Retina (tissue), 1 donor: ENCODE results near the gene SPDEF.

Experiments
- DNase-seq: peaks from one replicate; pipeline ENCODE4 v3.0.0-alpha.2; 2016

The SPDEF gene

DNA sequence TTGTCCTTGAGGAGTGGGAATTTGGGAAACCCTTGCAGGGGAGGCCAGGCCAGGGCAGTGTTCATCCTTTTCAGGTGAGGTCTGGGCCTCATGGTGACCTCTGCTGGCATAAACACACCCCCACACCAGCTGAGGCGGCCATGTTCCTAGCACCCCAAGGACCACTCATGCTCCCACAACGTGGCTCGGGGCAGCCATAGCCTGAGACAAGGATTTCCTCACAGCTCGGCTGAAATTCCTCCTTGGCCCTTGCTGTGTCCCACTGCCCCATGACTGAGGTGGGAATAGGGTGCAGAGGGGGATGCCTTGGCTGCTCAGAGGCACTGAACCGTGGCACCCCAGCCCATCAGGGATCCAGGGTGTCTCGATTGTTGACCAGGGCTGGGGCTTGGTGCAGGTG is 27.3 kb upstream of the SPDEF start:
- DNase-seq = no peak

DNA sequence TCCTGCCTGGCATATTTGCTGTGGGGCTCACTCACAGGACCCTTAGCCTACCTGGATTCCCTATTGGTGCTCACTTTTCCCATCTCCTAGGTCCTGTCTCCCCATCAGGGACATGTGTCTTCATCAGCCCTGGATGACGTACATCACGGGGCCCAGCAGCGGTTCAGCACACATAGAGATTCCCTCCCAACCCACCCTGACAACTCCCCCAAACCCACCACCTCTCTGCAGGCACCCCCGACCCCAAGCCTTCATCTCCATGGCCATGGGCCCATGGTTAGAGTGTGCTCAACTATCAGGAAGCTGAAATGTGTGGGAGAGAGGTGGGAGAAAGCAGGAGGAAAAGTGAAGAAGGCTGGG is 25.4 kb upstream of the SPDEF start:
- no peak for DNase-seq

DNA sequence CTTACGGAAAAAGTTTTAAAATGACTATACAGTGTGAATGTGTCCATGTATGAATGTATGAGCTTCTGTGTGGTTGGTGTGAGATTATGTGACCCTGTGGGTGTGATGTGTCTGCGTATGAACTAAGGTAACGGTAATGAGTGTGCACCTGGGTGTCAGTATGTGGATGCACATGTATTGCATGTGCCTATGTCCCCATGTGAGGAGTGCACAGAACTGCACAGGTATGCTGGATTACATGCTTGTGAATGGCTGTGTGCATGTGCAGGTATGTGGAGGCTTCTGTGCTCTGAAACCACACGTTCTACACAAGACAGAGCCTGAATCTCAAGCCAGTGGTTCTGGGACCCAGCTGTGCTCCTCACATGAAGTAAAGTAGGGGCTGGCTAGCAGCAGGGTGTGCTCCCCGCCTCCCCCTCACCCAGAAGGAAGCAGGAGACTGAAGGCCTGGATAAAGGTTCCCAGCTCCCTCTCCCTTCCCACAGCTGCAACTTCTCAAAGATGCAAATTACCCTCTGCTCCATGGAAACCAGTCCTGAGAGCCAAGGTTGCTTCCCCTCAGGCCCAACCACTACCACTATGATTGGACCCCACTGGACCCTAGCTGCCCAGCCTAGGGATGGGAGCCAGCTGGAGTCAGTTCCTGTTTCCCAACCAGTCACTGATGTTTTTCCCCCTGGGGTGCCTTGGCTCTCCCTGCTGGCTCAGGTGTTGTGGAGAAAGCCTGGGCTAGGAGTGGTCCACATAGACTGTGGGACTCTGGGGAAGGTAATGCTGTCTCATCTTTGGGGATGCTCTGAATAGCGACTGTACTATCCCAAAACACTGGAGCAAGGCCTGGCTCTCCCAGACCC is 24.8 kb upstream of the SPDEF start:
- DNase-seq = no peak

DNA sequence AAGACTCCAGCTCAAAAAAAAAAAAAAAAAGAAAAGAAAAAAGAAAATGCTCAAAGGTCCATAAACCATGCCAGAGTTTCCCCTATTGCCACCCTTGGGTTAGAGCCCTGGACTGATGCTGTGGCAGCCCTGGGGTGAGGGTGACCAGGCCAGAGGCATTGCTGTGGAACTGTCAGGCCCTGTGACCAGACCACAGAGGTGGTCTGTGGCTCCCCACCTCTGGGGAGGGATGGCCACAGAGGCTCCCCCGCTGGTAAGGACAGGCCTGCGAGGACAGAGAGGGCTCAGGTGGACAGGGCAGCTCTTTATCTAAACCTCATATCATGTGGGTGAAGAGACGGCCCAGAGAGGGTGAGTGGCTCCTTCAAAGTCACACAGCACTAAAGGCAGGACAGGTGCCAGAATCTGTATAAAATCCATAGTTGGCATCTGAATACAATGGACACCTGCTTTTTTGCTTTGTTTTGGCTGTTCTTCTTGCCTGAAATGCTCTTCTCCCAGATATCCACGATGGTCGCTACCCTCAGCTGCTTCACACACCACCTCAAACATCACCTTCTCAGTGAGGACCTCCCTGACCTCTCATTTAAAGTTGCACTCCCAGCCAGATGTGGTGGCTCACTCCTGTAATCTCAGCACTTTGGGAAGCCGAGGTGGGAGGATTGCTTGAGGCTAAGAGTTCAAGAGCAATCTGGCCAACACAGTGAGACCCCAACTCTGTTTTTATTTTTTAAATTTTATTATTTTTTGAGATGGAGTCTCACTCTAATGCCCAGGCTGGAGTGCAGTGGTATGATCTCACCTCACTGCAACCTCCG is 22.5 kb upstream of the SPDEF start:
- DNase-seq = no peak

DNA sequence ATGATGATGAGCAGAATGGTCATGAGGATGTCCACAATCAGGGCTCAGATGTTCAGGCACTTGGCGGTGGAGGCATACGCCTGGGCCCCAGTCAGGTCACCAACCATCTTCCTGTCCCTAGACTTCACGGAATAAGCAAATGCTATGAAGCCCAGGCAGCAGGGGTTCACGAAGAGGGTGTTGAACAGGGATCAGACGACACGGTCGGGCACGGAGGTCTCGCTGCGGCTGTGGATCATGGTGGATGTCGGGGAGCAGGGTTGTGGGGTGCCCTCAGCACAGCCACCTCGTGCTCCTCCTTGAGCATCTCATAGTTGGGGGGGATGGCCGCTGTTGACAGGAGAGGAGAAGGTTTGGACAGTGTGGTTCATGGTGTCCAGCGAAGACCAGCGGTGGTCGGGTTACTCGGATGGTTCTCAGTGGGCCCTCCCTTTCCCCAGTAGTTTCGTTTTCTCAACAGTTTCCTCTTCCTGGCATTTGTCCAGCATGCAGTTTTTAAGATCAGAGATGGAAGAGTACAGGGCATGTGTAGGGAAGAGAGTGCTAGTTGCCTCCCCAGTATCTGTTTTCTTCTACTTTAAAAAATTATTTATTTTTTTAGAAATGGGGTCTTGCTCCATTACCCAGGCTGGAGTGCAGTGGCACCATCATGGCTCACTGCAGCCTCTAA is 20.3 kb upstream of the SPDEF start:
- no peak for DNase-seq

DNA sequence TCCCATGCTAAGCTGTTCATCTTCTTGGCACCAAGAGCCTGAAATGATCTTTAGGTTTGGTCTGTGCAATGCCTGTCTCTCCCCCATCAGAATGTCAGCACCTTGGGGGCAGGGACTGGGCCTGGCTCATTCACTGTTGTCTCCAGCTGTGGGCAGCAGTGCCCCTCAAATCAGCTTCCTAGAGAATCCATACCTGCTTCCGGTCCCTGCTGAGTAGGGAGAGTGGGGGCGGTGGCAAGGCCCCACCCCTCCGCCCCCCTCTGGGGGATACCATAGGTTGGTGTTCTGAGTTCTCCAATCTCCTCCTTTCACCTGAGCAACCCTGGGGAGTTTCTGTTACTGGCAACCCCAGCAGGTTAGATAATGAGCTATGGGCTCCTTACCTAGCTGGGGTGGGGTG is 19.2 kb upstream of the SPDEF start:
- DNase-seq = no peak

DNA sequence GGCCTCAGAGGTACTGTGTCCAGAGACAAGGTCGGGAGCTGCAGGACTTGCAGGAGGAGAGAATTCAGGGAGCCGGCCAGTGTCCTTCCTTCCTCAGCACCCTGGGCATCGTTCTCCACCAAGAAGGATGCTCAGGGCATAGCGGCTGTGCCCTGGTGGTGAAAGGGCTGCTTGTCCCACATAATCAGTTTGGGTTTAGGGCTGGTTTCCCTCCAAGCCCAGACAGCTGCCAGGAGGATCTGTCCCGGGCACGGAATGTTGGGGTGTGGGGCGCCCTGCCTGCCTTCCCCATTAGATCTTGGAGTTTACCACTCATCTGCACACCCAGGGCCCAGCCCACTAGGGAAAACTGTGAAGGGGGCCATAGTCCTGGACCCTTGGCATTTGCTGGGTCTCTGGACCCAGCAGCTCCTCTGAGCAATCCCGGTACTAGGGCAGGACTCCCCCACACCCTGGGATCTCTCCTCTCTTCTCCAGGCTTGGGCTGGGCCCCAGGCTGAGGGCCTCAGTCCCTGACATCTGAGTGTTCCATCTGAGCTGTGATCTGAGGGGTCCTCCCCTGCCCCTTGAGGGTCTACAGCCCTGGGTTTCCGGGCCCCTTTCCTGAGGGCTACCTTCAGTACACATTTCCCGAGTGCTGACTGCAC is 18.6 kb upstream of the SPDEF start:
- DNase-seq = no peak

DNA sequence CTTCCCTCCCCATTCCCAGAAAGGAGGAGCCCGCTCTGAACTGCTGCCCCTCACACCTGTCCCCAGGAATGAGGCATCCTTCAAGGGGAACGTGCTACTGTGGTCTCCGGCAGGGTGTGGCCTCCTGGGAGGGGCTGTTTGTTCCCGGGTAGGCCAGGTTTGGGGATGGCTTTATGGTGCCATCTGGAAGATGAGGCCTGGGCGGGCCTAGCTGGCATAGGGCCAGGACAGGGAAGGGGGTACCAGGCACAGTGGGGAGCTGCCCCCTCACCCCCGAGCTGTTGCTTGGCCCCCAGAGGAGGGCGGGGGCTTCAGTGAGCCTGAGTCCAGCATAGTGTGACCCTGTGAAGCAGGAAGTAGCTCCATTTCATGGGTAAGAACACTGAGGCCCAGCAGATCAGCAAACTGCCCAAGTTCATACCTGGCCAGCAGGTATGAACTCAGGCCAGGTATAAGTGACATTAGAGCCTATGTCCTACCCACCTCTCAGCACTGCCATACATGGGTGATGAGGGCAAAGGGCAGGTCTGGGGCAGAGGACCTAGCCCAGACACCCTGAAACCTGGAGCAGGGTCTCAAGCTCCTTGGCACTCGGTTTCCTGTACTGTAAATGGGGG is 17.5 kb upstream of the SPDEF start:
- no peak for DNase-seq

DNA sequence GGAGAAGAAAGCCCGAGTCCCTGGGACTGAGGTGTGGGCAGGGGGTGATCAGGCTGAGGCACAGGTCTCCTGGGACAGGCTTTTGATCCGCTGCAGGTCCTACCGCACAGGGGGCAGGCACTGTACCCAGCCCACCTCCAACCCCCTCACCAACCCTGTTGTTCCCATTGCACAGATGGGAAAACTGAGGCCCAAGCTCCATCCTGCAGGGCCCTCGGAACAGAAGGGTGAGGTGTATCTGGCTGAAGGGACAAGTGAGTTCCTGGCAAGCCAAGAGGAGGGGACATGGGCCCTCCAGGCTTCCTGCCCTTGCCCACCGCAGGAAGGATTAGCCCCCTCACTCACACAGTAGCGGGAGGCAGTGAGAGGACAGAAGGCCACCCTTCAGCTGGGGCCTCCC is 16.5 kb upstream of the SPDEF start:
- DNase-seq = no peak

DNA sequence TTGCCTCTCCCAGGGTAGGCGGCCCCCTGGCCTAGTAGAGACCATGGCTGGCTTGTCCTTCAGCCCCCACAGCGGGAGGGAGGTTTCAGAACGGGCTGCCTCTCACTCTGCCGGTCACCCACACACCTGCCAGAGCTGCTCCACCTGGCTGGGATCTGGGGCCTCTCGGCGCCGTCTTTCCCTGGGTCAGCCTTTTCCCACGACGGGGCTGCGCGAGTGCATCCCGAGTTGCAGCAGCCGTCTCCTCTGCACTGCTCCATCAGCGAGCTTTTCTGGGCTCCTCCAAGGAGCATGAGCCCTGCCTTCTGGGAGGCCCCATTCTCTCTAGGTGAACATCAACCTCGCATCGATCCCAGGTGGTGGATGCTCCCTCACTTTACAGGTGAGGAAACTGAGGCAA is 15.9 kb upstream of the SPDEF start:
- no peak for DNase-seq

DNA sequence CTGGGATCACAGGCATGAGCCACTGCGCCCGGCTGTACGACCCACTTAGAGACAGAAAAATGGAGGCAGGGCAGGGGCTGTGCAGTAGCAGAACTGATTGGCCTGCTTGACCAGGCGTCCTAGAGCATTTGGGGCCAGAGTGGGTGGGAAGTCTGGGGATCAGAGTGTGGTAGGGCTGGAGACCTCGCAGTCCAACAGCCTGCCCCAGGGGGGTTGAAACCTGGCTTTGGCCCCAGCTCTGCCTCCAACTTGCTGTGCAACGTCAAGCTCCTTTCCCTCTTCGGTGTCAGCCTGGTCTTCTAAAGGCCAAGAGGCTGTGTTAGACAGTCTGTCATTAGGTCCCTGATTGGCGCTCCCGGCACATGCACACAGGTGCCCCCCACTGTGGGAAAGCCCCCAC is 15.3 kb upstream of the SPDEF start:
- DNase-seq = no peak

DNA sequence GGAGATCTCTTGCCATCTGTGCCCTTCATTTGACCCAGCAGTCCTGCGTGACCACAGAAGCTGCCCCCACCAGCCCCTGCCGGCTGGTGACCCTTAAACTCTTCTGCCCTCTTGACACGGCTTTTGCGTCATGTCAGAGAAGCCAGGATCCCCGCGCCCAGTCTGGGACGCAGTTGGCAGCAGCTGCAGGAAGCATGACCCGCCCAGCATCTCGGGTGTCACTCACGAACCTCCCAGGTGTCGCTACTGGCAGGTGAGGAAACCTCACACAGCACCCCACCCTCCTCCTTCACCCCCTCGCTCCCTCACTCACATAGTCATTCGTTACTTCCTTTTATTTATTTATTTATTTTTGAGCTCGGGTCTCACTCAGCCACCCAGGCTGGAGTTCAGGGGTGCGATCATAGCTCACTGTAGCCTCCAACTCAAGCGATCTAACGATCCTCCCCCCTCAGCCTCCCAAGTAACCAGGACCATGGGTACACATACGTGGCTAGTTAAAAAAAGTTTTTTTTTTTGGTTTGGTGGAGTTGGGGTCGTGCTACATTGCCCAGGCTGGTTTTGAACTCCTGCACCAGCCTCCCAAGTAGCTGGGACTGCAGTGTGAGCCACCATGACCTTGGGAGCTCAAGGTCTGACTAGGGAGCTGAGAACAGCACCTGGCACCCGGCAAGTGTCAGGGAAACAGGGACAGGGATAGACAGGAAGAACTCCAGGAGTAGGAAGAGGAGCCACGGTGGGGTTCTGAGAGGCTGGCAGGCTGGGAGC is 14.1 kb upstream of the SPDEF start:
- no peak for DNase-seq

DNA sequence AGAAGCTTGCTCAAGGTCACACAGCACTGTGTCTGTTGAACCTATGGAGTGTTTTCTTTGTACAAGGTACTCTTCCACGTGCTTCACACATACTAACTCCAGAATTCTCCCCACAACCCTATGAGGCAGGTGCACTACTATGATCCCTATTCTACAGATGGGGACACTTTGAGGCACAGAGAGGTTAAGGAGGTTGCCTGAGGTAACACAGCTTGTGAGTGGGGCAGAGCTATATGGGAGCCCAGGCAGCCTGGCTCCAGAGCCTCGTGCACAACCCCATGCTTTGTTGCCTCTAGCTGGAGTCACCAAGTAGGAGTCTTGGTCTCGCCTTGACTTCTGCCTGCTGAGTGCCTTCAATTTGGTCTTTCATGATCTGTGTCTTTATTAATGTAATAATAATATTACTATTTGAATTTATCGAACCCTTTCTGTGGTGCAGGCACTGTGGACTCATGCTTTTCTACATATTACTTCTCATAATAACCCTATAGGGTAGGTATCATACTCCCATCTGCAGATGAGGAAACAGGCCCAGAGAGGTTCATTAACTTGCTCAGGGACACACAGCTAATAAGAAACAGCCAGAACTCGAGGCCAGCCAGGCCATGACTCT is 13.3 kb upstream of the SPDEF start:
- DNase-seq = no peak

DNA sequence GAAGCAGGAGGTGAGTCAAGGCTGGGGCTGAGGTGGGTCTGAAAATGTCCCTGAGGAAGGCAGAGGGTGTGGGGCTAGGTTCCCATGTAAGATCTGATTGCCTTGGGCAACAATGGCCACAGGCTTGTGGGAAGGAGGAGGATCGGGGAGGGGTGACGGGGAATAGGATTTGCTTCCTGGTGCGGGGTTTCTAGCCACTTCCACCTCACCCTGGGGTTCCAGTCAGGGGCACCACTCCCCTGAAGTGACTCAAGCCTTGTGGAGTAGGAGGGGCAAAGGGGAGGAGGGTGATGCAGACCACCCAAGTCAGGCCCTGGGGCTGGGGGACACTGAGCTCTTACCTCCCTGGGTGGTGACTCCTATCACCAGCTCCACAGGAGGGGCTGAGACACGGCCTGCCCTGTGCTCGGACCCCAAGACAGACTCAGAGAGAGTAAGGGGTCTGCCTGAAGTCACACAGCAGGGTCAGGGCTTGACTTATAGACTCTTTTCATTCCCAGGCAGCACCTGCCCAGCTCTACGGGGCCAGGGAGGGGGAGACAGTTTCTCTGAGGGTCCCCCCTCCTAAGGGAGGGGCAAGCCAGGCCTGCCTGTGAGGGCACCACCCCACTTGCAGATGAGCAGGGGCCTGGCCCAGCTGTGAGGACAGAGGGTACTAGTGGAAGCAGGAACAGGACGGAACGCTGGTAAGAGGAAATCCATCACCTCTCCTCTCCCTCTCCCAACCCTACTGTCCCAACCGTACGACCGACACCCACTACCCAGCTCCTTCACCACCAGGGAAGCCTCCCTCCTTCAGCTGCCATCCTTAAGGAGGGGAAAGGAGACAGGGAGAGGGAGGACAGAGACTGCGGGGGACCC is 12.4 kb upstream of the SPDEF start:
- no peak for DNase-seq

DNA sequence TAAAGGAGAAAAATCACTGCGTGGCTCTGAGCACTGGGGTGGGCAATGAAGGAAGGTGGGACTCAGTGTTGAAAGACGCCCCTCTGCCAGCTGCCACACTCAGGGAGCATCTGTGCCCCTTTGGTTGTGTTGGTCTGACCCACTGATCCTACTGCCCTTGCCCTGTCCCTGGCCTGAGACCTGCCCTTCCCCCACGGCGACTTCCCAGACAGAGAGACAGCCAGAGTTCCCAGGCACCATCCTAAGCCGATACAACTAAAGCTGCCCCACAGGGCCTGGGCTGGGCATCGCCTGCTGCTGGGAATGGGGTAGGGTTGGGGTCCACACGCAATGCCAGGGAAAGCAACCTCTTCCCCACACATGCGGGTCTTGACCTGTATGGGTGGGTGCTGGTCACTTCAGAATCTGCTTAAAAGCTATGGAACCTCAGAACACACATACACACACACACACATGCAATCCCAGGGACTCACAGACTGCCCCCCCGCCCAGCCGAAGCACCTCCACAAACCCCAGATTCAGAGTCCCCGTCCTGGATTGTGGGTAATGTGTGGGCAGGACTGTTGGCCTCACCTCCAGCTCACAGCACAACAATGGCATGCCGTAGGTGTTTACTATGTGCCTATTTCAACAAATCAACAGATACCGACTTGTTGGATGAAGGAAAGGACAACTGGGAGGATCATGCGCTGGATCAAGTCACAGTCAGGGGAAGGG is 10.9 kb upstream of the SPDEF start:
- no peak for DNase-seq

DNA sequence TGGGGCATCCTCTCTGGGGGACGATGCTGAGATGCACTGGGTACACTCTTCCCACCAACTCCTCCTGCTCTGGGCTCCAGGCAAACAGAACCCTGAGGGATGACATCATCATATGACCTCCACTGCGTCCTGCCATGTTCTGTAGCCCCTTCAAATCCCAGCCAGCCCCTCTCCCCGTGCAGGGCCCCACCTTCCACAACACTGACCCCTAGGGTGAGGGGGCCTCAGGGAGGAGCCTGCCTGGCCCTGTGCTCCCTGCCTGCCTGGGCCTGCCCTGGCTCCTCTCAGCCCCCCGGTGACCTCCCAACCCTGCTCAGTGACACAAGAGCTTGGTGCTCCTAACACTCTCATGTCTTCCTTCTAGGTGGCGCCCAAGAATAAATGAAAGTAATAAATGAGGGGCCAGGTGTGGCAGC is 9.6 kb upstream of the SPDEF start:
- no peak for DNase-seq

DNA sequence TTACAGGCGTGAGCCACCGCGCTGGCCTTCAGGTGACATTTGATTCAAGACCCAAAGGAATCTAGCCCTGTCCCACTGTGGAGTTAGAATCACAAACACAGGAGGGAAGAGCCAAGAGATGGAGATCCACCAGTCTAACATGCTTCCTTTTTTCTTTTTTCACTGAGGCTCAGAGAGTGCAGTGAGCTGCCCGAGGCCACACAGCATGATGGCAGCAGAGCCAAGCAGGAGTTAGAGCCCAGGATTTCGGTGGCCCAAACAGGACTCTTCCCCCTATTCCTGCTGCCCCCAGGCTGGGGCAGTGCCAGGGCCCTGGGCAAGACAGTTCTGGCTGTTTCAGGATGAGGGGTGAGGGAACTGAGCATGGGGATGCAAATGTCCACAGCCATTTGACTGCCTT is 8.1 kb upstream of the SPDEF start:
- no peak for DNase-seq

DNA sequence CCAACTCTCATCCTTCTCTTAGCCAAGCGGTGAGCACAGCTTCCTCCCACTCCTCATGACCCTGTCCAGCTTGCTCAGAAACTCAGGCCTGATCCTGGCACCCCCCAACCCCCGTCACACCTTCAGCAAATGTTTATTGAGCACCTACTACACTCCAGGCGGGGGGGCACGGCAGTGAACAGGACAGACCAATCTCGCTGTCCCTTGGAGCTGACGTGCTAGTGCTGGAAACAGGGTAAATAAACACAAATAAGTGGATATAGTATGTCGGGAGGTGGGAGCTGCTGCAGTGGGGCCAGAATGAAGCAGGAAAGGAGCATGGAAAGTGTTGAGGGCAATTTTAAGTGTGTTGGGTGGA is 7.4 kb upstream of the SPDEF start:
- no peak for DNase-seq

DNA sequence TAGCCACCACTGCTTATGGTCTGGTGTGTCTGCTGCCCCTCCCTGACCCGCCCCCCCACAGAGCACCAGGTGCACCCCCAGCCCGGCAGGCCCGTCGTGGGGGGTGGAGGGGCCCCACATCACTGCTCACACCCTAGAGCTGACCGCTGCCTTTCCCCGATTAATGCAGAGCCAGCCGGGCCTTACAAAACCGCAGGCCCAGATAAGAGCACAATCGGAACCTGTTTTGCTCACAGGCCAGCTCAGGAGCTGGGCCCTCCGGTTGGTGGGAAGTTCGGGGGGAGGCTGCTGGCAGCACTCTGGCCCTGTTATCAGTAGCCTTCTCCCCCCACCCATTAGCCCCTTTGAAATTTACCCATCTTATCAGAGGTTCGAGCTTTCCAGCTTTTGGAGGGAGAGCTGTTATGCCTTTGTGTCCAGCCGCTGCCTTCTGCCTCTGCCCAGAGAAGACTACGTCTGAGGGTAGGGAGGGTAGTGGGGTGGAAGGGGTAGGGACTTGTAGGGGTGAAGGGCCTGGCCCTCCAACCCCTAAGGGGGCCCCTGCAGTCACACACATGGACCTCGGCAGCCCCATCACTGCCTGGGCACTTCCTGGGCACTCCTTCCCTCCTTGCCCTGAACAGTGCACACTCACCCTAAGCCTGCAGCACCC is 6.9 kb upstream of the SPDEF start:
- DNase-seq = no peak
